ENCODE data around the gene NFE2L3. TPM values are rescaled to one million over a fixed set of nuclear protein-coding genes. Genes with fewer than 3 reads are reported as not detected.
A peak's percentile ranks its signal among the peaks of the same experiment; 100 is the strongest.

The NFE2L3 gene
- total RNA-seq, 1 donor from 2014 or later = 42.1 TPM

DNA sequence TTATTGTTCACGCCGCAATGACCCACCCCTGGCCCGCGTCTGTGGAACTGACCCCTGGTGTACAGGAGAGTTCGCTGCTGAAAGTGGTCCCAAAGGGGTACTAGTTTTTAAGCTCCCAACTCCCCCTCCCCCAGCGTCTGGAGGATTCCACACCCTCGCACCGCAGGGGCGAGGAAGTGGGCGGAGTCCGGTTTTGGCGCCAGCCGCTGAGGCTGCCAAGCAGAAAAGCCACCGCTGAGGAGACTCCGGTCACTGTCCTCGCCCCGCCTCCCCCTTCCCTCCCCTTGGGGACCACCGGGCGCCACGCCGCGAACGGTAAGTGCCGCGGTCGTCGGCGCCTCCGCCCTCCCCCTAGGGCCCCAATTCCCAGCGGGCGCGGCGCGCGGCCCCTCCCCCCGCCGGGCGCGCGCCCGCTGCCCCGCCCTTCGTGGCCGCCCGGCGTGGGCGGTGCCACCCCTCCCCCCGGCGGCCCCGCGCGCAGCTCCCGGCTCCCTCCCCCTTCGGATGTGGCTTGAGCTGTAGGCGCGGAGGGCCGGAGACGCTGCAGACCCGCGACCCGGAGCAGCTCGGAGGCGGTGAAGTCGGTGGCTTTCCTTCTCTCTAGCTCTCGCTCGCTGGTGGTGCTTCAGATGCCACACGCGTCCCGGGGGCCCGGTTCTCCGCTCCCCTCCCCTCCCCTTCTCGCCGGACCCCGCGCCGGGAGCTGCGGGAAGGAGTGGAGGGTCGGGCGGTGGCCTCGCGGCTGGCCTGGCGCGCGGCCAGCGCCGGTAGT lies 49.4 kb downstream of the NFE2L3 start, which contains the start of gene CBX3:
Gene CBX3 (plus strand): TSS at position 499 of the 772 bp plus-strand sequence. CDS start 1,254 bp downstream, outside the sequence.
- Mint-ChIP-seq H3K4me1 (ENCODE audit: low read depth, unreplicated experiment) (peaks cover 24% of the 10 kb centered on the region), H3K27me3 (ENCODE audit: unreplicated experiment) (peaks cover 24% of the 10 kb centered on the region), H3K9me3 (ENCODE audit: unreplicated experiment) (peaks cover 29% of the 10 kb centered on the region), H3K36me3 (ENCODE audit: unreplicated experiment) (peaks cover 10% of the 10 kb centered on the region), H3K27ac (ENCODE audit: unreplicated experiment) (peak within 1 kb of the TSS; percentile 100), H3K4me3 (ENCODE audit: unreplicated experiment) (peak within 1 kb of the TSS; percentile 100)
- TF ChIP-seq CTCF (IDR thresholded peaks at IDR 0.05; ENCODE audit: partially characterized antibody, unreplicated experiment) = no peak
- peak; percentile 95 for DNase-seq

DNA sequence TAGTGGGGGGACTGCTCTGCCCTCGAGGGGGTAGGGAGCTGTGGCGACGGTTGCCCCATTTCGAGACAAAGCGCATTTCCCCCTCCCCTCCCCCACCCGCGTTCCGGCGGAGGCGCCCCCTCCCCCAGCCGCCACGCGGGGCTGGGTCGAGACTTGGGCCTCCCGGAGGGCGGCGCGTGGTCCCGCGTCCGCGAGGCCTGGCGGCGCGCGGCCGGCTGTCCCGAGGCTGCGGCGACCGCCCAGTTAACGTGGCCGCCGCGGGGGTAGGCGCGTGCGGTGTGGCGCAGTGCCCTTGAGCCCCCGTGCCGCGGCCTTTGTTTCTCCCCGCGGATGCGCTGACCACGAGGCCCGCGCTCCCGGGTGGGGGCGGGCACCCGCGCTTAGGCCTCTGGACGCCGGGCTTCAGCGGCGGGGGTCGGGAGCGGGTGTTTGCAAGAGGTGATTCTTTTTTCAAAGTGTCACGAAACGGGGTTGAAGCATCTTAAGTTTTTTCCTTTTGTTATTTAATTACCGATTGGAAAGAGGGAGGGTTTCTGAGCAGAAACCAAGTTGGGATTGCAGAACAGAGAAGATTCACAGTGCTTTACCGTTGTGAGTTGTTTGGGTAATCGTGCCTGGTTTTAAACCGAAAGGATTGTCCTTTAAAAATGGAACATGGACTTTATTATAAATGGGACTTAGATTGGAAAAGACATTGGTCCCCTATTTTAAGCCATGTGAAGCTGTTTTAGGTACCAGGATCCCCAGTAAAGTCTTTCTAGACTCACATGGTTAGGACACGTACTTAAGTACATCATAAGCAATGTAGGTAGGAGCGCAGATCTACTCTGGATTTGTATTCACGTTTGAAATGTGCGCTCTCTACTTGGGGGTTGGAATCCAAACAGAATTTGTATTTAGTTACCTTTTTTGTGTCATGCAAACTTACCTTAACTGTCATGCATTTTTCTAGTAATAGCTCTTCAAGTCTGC lies 50.3 kb downstream of the NFE2L3 start:
- DNase-seq = peak; percentile 52
- peaks cover 29% of the 10 kb centered on the region for H3K9me3 Mint-ChIP-seq (ENCODE audit: unreplicated experiment)
- TF ChIP-seq CTCF (IDR thresholded peaks at IDR 0.05; ENCODE audit: partially characterized antibody, unreplicated experiment) = no peak
- H3K4me3 Mint-ChIP-seq (ENCODE audit: unreplicated experiment) = peak overlapping the region; percentile 93
- peak overlapping the region; percentile 88 for H3K27ac Mint-ChIP-seq (ENCODE audit: unreplicated experiment)
- H3K4me1 Mint-ChIP-seq (ENCODE audit: low read depth, unreplicated experiment) = peaks cover 22% of the 10 kb centered on the region
- H3K36me3 Mint-ChIP-seq (ENCODE audit: unreplicated experiment) = peaks cover 15% of the 10 kb centered on the region
- H3K27me3 Mint-ChIP-seq (ENCODE audit: unreplicated experiment) = peaks cover 24% of the 10 kb centered on the region

GRCh38 chr7:26203016-26203415 lies 51.0 kb downstream of the NFE2L3 start:
- Mint-ChIP-seq H3K4me3 (ENCODE audit: unreplicated experiment) (peak overlapping the region; percentile 93), H3K36me3 (ENCODE audit: unreplicated experiment) (peaks cover 15% of the 10 kb centered on the region)
- DNase-seq = no peak

GRCh38 chr7:26208040-26208439 lies 56.0 kb downstream of the NFE2L3 start:
- peaks cover 21% of the 10 kb centered on the region for H3K4me1 Mint-ChIP-seq (ENCODE audit: low read depth, unreplicated experiment)
- H3K9me3 Mint-ChIP-seq (ENCODE audit: unreplicated experiment) = peaks cover 1% of the 10 kb centered on the region
- DNase-seq = no peak
- H3K27me3 Mint-ChIP-seq (ENCODE audit: unreplicated experiment) = no peaks in the 10 kb centered on the region
- no peak for TF ChIP-seq CTCF (IDR thresholded peaks at IDR 0.05; ENCODE audit: partially characterized antibody, unreplicated experiment)
- H3K36me3 Mint-ChIP-seq (ENCODE audit: unreplicated experiment) = peaks cover 6% of the 10 kb centered on the region
- H3K27ac Mint-ChIP-seq (ENCODE audit: unreplicated experiment) = no peak overlapping the region
- no peak overlapping the region for H3K4me3 Mint-ChIP-seq (ENCODE audit: unreplicated experiment)

More at GRCh38 chr7:26203016-26203415, 51.0 kb downstream of the NFE2L3 start:
- Mint-ChIP-seq H3K4me1 (ENCODE audit: low read depth, unreplicated experiment) (peaks cover 22% of the 10 kb centered on the region), H3K27ac (ENCODE audit: unreplicated experiment) (peak overlapping the region; percentile 70), H3K27me3 (ENCODE audit: unreplicated experiment) (peaks cover 24% of the 10 kb centered on the region), H3K9me3 (ENCODE audit: unreplicated experiment) (peaks cover 29% of the 10 kb centered on the region)
- TF ChIP-seq CTCF (IDR thresholded peaks at IDR 0.05; ENCODE audit: partially characterized antibody, unreplicated experiment) = no peak
